Fibroblast of villous mesenchyme (primary cell): ENCODE data around the gene PCBP2. TPM values are rescaled to one million over a fixed set of nuclear protein-coding genes. Genes with fewer than 3 reads are reported as not detected.

Experiments
- DNase-seq: peaks from one replicate; pipeline ENCODE4 v3.0.0-alpha.2; 2010; ENCODE audit warnings: low read depth
- H3K4me3 ChIP-seq: 2 replicates; pipeline ENCODE4 v1.5.1; 2011; ENCODE audit warnings: low read depth, mild to moderate bottlenecking, low read length
- total RNA-seq: library from RNA; depleted of rRNA; stranded (reverse); fragments of >200 nt; gene quantifications from 2 replicates; pipeline ENCODE4 v1.2.3, GENCODE V29; 2012
- TF ChIP-seq, protein P1 (sequence below): IDR thresholded peaks from 2 replicates; pipeline ENCODE4 v1.5.1; 2012; ENCODE audit warnings: low read depth, mild to moderate bottlenecking, low read length; ENCODE audit not compliant: insufficient read depth

PCBP2 gene
- total RNA-seq, 1 donor: 237 TPM

DNA sequence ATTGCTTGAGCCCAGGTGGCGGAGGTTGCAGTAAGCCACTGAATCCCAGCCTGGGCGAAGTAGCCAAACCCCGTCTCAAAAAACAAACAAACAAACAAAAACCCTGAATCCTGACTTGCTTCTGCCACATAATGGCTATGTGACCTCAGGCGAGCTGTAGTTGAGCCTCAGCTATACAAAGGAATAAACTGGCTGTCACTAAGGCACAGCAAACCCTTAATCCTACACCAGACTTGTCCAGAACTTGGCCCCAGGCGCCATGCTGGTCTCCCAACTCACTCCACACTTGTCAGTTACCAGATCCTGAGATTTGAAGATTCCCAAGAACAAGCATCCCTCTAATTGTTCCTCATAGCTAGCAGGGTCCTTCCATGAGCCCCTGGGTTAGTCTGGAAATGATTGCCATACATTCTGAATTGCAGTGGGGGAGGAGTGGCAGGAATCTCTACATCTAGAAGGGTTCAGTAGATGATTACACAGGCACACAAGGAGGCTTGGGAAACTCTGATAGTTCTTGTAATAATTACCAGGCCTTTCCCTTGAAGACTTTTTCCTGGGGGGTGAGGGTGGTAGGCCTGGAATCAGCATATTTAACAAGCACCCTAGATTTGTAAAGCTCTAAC lies 37.5 kb downstream of the PCBP2 start:
- no peak for DNase-seq
- H3K4me3 ChIP-seq: no peak overlapping the region
- TF ChIP-seq, protein P1, sequence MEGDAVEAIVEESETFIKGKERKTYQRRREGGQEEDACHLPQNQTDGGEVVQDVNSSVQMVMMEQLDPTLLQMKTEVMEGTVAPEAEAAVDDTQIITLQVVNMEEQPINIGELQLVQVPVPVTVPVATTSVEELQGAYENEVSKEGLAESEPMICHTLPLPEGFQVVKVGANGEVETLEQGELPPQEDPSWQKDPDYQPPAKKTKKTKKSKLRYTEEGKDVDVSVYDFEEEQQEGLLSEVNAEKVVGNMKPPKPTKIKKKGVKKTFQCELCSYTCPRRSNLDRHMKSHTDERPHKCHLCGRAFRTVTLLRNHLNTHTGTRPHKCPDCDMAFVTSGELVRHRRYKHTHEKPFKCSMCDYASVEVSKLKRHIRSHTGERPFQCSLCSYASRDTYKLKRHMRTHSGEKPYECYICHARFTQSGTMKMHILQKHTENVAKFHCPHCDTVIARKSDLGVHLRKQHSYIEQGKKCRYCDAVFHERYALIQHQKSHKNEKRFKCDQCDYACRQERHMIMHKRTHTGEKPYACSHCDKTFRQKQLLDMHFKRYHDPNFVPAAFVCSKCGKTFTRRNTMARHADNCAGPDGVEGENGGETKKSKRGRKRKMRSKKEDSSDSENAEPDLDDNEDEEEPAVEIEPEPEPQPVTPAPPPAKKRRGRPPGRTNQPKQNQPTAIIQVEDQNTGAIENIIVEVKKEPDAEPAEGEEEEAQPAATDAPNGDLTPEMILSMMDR: no peak

DNA sequence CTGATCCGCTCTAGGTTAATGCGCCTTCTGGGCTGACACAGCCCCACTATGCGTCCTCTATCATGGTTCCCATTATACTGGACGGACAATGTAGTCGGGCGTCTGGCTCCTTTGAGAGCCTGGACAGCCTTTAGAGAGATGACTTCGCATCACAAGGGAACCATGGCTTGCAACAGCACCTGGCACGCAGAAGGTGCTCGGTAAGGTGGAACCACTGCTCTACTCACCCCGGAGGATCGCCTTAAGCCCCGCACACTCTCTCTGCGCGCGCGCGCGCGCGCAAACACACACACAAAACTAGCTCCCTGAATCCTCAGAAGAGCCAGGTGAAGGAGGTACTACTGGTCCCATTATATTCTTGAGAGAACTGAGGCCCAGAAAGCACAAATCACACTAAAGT lies 40.3 kb downstream of the PCBP2 start:
- TF ChIP-seq, protein P1: no peak
- DNase-seq: no peak
- H3K4me3 ChIP-seq: peak overlapping the region; percentile 59

DNA sequence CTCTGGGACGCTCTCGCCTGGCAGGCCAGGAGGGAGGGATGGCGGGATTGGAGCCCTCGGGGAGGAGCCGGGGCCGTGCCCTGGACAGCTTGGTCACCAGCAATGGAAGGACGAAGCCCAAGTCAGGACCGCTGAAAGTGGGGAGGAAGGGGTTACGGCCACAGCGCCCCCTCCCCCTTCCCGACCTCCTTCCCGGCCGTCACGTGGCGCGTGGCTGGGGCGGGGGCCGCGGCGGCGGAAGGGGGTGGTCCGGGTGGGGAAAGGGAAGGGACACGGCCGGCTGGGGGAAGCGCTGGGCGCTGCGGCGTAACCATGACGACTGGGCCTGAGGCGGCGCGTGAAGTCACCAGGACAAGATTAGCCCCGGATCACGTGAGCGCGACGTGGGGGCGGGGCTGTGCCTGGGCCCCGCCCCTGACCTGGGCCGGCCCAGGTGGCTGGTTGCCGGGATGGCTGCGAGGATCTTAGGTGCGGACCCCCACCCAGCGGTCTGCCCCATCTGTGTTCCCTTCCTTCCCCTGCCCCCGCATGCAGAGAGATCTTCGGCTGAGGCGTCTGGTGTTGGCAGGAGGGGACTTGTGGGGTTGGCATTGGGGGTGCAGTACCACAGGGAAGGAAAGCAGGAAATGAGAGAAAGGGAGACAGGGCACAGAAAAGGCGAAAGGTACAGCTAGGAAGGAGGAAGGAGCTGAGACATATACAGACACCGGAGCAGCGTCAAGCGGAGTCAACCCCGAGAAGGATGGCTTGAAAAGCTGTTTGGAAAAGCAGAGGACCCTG lies 41.1 kb downstream of the PCBP2 start:
- peak; percentile 91 for DNase-seq

DNA sequence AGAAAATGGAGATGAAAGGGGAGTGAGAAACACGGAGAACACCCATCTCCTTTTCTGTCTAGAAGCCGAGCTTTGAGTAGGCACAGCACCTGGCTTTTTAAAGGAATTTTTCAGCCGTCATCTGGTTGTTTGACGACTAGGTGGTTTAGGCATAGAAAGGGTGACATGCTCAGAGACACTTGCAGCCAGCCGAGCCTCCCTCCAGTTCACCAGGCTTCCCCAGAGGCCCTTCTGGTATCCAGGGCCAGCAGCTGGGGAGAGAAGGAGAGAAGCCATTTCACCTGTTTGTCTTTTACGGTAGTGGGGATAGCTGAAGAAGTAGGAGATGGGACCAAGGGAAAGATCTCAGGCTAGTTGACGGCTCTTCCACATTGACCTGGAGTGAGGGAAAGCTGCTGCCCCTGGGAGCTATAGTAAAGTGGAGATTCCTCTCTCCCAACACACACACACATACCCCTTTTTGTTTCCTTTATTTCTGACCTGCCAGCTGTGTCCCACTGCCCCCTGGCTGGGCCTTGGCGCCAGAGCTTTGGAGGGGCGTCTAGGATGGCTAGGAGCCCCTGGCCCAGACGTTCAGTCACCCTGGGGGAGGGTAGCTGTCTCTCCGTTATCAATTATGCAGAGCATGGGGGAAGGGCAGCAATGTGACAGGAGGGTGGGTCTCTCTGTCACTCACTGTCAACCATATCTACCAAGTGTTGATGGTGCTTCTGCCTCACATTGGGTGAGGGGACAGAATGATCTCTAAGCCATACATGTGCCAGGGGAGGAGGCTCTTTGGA lies 41.9 kb downstream of the PCBP2 start:
- H3K4me3 ChIP-seq: peak overlapping the region; percentile 59
- TF ChIP-seq, protein P1: no peak

More for the DNA sequence above, 41.1 kb downstream of the PCBP2 start:
- TF ChIP-seq, protein P1: no peak
- H3K4me3 ChIP-seq: peak overlapping the region; percentile 59

DNA sequence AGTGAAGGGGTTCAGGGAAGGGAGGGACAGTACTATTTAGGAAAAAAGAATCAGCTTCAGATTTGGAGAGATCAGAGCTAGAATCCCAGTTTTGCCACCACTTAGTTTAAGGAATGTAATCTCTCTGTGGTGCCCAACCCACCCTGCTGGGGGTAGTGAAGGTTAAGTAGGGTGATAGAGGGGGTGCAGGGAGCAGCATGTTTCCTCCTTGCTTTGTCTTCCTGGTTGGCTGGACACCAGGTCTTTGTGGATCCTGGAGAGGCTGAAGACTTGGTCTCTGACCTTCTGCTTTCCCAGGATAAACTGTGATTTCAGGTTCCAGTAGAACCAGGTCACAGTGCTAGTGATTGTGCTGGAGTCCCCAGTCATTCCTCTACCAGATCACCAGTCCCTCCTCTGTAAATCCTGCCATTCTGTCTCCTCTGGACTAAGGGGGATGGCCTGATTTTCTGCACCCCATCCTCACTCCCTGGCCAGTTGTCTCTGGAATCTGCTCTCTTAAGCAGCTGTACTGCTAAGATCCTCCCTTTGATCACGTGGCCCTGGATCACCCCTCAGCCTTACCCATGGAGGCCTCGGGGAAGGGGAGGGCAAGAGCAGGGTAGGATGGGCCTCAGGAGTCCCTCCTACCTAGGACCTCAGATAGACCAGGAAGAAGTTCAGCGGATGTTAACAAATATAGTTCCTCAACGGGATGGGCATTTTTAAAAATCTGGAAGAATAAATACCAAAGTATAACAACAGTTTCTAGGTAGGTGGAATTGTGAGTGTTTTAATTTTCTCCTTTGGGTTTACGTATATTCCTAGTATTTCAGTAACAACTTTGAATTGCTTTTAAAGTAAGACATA lies 44.2 kb downstream of the PCBP2 start:
- peak; percentile 93 for DNase-seq
- H3K4me3 ChIP-seq: peak overlapping the region; percentile 45
- TF ChIP-seq, protein P1: no peak

More for the DNA sequence above, 41.9 kb downstream of the PCBP2 start:
- DNase-seq: no peak

DNA sequence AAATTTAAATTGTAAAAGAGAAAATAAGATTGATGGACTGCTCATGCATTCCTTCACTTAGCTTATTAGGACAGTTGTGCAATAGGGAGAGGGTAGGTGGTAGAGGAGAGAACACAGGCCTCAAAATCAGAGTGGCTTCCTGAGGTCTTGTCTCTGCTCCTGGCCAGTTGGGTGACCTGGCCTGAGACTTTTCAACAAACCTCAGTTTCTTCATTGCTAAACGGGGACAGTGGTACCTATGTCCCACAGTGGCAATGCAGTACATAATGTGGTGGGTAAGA lies 44.8 kb downstream of the PCBP2 start:
- peak; percentile 59 for DNase-seq
- TF ChIP-seq, protein P1: no peak
- peak overlapping the region; percentile 45 for H3K4me3 ChIP-seq
